ENCODE measurements around the gene PRR30.

PRR30 gene

GRCh38 chr2:27136751-27137150 is 2.5 kb downstream of the PRR30 start:
- TF ChIP-seq TAF1 (IDR thresholded peaks at IDR 0.05; ENCODE audit: borderline replicate concordance, insufficient read depth, low read length) (no peak), FOXP2 (optimal IDR thresholded peaks at IDR 0.05; ENCODE audit: borderline replicate concordance, extremely low read depth, extremely low read length, insufficient read depth) (no peak), POLR2AphosphoS5 (IDR thresholded peaks at IDR 0.05; ENCODE audit: low read depth, low read length) (no peak), SIN3A (IDR thresholded peaks at IDR 0.05; ENCODE audit: borderline replicate concordance, insufficient read depth, low read length) (no peak)
- TF ChIP-seq, protein P1, sequence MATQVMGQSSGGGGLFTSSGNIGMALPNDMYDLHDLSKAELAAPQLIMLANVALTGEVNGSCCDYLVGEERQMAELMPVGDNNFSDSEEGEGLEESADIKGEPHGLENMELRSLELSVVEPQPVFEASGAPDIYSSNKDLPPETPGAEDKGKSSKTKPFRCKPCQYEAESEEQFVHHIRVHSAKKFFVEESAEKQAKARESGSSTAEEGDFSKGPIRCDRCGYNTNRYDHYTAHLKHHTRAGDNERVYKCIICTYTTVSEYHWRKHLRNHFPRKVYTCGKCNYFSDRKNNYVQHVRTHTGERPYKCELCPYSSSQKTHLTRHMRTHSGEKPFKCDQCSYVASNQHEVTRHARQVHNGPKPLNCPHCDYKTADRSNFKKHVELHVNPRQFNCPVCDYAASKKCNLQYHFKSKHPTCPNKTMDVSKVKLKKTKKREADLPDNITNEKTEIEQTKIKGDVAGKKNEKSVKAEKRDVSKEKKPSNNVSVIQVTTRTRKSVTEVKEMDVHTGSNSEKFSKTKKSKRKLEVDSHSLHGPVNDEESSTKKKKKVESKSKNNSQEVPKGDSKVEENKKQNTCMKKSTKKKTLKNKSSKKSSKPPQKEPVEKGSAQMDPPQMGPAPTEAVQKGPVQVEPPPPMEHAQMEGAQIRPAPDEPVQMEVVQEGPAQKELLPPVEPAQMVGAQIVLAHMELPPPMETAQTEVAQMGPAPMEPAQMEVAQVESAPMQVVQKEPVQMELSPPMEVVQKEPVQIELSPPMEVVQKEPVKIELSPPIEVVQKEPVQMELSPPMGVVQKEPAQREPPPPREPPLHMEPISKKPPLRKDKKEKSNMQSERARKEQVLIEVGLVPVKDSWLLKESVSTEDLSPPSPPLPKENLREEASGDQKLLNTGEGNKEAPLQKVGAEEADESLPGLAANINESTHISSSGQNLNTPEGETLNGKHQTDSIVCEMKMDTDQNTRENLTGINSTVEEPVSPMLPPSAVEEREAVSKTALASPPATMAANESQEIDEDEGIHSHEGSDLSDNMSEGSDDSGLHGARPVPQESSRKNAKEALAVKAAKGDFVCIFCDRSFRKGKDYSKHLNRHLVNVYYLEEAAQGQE (IDR thresholded peaks at IDR 0.05; ENCODE audit: insufficient read depth in 1 of 2, low read depth in 2 of 2, low read length in 2 of 2): no peak

DNA sequence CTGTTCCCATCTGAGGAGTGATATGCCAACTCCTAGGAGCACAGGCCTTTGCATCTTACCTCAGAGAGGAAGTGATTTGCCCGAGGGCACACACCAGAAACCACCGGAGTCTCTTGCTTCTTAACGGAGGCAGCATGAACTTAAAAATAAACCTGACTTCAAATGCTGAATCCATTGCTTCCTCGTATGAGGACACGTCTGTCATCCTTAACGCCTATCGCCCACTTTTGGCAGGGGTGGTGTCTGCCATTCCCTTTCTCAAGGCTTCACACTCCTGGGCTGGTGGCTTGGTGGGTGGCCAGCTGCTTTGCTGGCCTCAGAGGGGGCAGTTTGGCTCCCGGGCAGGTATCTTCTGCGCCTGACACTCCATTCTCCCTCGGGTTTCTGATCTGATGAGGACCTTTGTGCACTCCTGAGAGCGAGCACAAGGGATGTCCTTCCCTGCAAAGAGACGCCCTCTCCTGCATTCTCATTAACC is 3.7 kb downstream of the PRR30 start:
- TF ChIP-seq SIN3A (IDR thresholded peaks at IDR 0.05; ENCODE audit: borderline replicate concordance, insufficient read depth, low read length) (no peak), POLR2AphosphoS5 (IDR thresholded peaks at IDR 0.05; ENCODE audit: low read depth, low read length) (no peak), FOXP2 (optimal IDR thresholded peaks at IDR 0.05; ENCODE audit: borderline replicate concordance, extremely low read depth, extremely low read length, insufficient read depth) (no peak), TAF1 (IDR thresholded peaks at IDR 0.05; ENCODE audit: borderline replicate concordance, insufficient read depth, low read length) (no peak)
- TF ChIP-seq, protein P1 (IDR thresholded peaks at IDR 0.05; ENCODE audit: insufficient read depth in 1 of 2, low read depth in 2 of 2, low read length in 2 of 2): no peak

GRCh38 chr2:27134781-27135477 is 4.3 kb downstream of the PRR30 start:
- TF ChIP-seq TAF1 (IDR thresholded peaks at IDR 0.05; ENCODE audit: borderline replicate concordance, insufficient read depth, low read length) (no peak; the same call in 1 of the 2 replicates), SIN3A (IDR thresholded peaks at IDR 0.05; ENCODE audit: borderline replicate concordance, insufficient read depth, low read length) (no peak), FOXP2 (optimal IDR thresholded peaks at IDR 0.05; ENCODE audit: borderline replicate concordance, extremely low read depth, extremely low read length, insufficient read depth) (no peak), POLR2AphosphoS5 (IDR thresholded peaks at IDR 0.05; ENCODE audit: low read depth, low read length) (no peak)
- TF ChIP-seq, protein P1 (IDR thresholded peaks at IDR 0.05; ENCODE audit: insufficient read depth in 1 of 2, low read depth in 2 of 2, low read length in 2 of 2): no peak

- no peak for TF ChIP-seq SIN3A (IDR thresholded peaks at IDR 0.05; ENCODE audit: borderline replicate concordance, insufficient read depth, low read length)
- TF ChIP-seq, protein P1 (IDR thresholded peaks at IDR 0.05; ENCODE audit: insufficient read depth in 1 of 2, low read depth in 2 of 2, low read length in 2 of 2): 0 out of 4 replicates have a peak, but pooled peaks of 1 of the 2 experiments have one; percentile 15
- peak; percentile 56 for TF ChIP-seq FOXP2 (optimal IDR thresholded peaks at IDR 0.05; ENCODE audit: borderline replicate concordance, extremely low read depth, extremely low read length, insufficient read depth)
- TF ChIP-seq POLR2AphosphoS5 (IDR thresholded peaks at IDR 0.05; ENCODE audit: low read depth, low read length): peak; percentile 88
- TF ChIP-seq TAF1 (IDR thresholded peaks at IDR 0.05; ENCODE audit: borderline replicate concordance, insufficient read depth, low read length): peak; percentile 72; the same call in 1 of the 2 replicates
These were observed 5.1 kb downstream of the PRR30 start, which contains the start of gene PREB for GRCh38 chr2:27133905-27134780. Gene PREB, minus strand, starts transcription at chr2:27134636. Its CDS starts 215 bp downstream, at chr2:27134421.

Measured in PFSK-1 (cell line).